Measurements from ENCODE around the gene TBL1XR1. TPM values are rescaled to one million over a fixed set of nuclear protein-coding genes. Genes with fewer than 3 reads are reported as not detected.

TBL1XR1 gene
- total RNA-seq, 1 experiment from 2014 or later: 127 TPM

DNA sequence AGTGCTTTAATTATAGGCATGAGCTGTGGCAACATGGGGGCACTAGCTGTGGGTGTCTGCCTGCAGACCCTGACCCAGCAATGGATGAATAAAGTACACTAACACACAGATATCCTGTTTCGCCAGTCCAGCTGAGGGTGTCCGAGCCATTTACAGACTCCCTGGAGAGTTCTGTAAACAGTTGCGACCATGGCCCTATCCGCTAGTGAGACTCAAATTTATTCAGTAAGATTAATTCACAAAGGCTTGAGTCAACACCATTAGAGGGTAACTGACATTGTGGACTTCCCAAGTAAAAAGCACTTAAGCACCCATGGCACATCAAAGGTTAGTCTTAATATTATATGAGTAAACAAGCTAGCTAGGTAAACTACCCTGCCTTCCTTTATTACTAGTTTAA lies 161.6 kb downstream of the TBL1XR1 start:
- Mint-ChIP-seq H3K4me3 (ENCODE audit: unreplicated experiment) (no peak overlapping the region), H3K27ac (ENCODE audit: unreplicated experiment) (no peak overlapping the region), H3K4me1 (ENCODE audit: low read depth, unreplicated experiment) (no peaks in the 10 kb centered on the region), H3K27me3 (ENCODE audit: insufficient read depth, unreplicated experiment) (no peaks in the 10 kb centered on the region), H3K9me3 (ENCODE audit: unreplicated experiment) (no peaks in the 10 kb centered on the region), H3K36me3 (ENCODE audit: insufficient read depth, unreplicated experiment) (peaks cover 41% of the 10 kb centered on the region)
- no TSS peak for BruUV-seq (replicated peaks)
- 0 out of 2 replicates have a peak, but pooled peaks cover 1% of the 10 kb centered on the region for H3K36me3 ChIP-seq (ENCODE audit: control insufficient read depth, insufficient read depth, low read length)
- no peaks in the 10 kb centered on the region for H3K9me3 ChIP-seq
- TF ChIP-seq, protein P1, sequence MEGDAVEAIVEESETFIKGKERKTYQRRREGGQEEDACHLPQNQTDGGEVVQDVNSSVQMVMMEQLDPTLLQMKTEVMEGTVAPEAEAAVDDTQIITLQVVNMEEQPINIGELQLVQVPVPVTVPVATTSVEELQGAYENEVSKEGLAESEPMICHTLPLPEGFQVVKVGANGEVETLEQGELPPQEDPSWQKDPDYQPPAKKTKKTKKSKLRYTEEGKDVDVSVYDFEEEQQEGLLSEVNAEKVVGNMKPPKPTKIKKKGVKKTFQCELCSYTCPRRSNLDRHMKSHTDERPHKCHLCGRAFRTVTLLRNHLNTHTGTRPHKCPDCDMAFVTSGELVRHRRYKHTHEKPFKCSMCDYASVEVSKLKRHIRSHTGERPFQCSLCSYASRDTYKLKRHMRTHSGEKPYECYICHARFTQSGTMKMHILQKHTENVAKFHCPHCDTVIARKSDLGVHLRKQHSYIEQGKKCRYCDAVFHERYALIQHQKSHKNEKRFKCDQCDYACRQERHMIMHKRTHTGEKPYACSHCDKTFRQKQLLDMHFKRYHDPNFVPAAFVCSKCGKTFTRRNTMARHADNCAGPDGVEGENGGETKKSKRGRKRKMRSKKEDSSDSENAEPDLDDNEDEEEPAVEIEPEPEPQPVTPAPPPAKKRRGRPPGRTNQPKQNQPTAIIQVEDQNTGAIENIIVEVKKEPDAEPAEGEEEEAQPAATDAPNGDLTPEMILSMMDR (IDR thresholded peaks at IDR 0.05; ENCODE audit: insufficient read depth in 1 of 2, low read depth in 1 of 2, low read length in 1 of 2, severe bottlenecking in 1 of 2, unreplicated experiment in 1 of 2): no peak
- ChIA-PET CTCF (no interaction called here), POLR2A (no interaction called here)
- intact Hi-C loops (cut with micrococcal nuclease; ENCODE audit: unreplicated experiment): no loop called here
- no peak for DNase-seq
- H3K4me1 ChIP-seq: no peaks in the 10 kb centered on the region
- no peak overlapping the region for H3K4me3 ChIP-seq (ENCODE audit: low read depth, low read length)
- H3K27me3 ChIP-seq (replicated peaks; ENCODE audit: control insufficient read depth, insufficient read depth, low read length): no peaks in the 10 kb centered on the region

DNA sequence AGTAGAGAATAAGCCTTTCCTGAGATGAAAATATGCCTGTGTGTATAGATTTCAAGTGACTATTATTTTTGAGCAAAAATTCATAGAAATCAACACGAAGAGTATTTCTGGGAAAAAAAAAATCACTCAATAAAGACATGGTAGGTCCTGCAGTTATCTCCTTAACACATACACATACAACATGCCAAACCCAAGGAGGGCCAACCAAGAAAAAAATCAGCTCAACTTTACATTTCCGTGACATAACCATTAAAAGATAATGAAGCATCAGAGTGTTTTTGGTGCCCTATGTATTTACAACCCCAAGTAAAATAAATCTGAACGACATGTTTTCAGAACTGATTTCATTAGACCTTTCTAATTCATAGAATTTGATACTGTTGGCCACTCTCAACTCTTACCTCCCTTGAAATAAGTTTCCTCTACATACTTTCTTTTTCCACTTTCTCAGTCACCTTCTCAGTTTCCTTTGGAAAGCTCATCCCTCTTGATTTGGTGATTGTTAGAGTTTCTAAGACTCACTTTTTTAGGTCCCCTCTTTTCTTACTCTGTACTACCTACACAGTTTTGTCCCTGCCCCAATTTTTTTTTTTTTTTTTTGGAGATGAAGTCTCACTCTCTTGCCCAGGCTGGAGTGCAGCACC lies 162.3 kb downstream of the TBL1XR1 start:
- intact Hi-C loops (cut with micrococcal nuclease; ENCODE audit: unreplicated experiment): no loop called here
- no peak for DNase-seq
- no peaks in the 10 kb centered on the region for H3K9me3 Mint-ChIP-seq (ENCODE audit: unreplicated experiment)
- H3K4me3 ChIP-seq (ENCODE audit: low read depth, low read length): no peak overlapping the region
- no peak overlapping the region for H3K4me3 Mint-ChIP-seq (ENCODE audit: unreplicated experiment)
- no peaks in the 10 kb centered on the region for H3K9me3 ChIP-seq
- ChIA-PET POLR2A (no interaction called here), CTCF (interaction anchor here (0.6 kb wide), 1 partner anchor 309 kb away, joined by 5 read pairs; no protein-coding TSS in a partner anchor)
- no peaks in the 10 kb centered on the region for H3K27me3 ChIP-seq (replicated peaks; ENCODE audit: control insufficient read depth, insufficient read depth, low read length)
- H3K4me1 Mint-ChIP-seq (ENCODE audit: low read depth, unreplicated experiment): no peaks in the 10 kb centered on the region
- no peak overlapping the region for H3K27ac Mint-ChIP-seq (ENCODE audit: unreplicated experiment)
- 0 out of 2 replicates have a peak, but pooled peaks cover 1% of the 10 kb centered on the region for H3K36me3 ChIP-seq (ENCODE audit: control insufficient read depth, insufficient read depth, low read length)
- TF ChIP-seq, protein P1 (IDR thresholded peaks at IDR 0.05; ENCODE audit: insufficient read depth in 1 of 2, low read depth in 1 of 2, low read length in 1 of 2, severe bottlenecking in 1 of 2, unreplicated experiment in 1 of 2): no peak
- H3K4me1 ChIP-seq: no peaks in the 10 kb centered on the region
- BruUV-seq (replicated peaks): no TSS peak
- peaks cover 47% of the 10 kb centered on the region for H3K36me3 Mint-ChIP-seq (ENCODE audit: insufficient read depth, unreplicated experiment)
- H3K27me3 Mint-ChIP-seq (ENCODE audit: insufficient read depth, unreplicated experiment): no peaks in the 10 kb centered on the region

DNA sequence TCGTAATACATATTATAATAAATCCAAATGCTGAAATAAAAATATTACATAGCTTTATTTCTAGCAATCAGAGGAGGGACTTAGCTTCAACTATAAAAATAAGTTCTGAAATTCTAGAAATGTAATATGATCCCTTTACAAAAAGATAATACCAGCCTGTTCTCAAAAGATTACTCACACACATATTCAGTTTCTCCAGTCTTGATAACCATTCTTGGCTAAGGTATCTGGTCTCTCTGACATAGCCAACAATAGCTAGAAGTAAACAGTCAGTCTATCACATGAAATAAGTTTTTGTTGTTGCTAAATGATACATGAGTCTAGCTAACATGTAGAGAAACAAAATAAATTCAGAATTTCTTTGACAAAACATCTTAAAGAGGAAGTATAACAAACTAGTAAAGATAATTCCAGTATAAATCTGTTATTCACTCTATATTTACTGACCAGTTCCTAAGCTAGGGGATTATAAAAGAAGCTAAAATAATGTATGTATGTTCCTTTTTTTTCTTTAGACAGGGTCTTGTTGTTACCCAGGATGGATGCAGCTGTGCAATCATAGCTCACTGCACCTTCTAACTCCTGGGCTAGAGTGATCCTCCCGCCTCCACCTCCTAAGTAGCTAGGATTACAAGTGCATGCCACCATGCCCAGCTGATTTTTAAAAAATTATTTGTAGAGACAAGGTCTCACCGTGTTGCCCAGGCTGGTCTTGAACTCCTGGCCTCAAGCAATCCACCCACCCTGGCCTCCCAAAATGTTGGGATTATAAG lies 170.6 kb downstream of the TBL1XR1 start:
- Mint-ChIP-seq H3K27me3 (ENCODE audit: insufficient read depth, unreplicated experiment) (no peaks in the 10 kb centered on the region), H3K4me3 (ENCODE audit: unreplicated experiment) (no peak overlapping the region), H3K4me1 (ENCODE audit: low read depth, unreplicated experiment) (no peaks in the 10 kb centered on the region), H3K9me3 (ENCODE audit: unreplicated experiment) (no peaks in the 10 kb centered on the region), H3K27ac (ENCODE audit: unreplicated experiment) (no peak overlapping the region), H3K36me3 (ENCODE audit: insufficient read depth, unreplicated experiment) (peaks cover 48% of the 10 kb centered on the region)
- TF ChIP-seq, protein P1 (IDR thresholded peaks at IDR 0.05; ENCODE audit: insufficient read depth in 1 of 2, low read depth in 1 of 2, low read length in 1 of 2, severe bottlenecking in 1 of 2, unreplicated experiment in 1 of 2): no peak
- Histone ChIP-seq H3K36me3 (ENCODE audit: control insufficient read depth, insufficient read depth, low read length) (no peaks in the 10 kb centered on the region; the same call in 1 of the 2 replicates), H3K27me3 (replicated peaks; ENCODE audit: control insufficient read depth, insufficient read depth, low read length) (no peaks in the 10 kb centered on the region), H3K4me1 (no peaks in the 10 kb centered on the region), H3K9me3 (no peaks in the 10 kb centered on the region), H3K4me3 (ENCODE audit: low read depth, low read length) (no peak overlapping the region)
- CTCF ChIA-PET: no interaction called here
- POLR2A ChIA-PET: no interaction called here
- no TSS peak for BruUV-seq (replicated peaks)
- intact Hi-C loops (cut with micrococcal nuclease; ENCODE audit: unreplicated experiment): no loop called here
- no peak for DNase-seq
